Measurements from ENCODE around the gene ADRM1.

ADRM1 gene, protein sequence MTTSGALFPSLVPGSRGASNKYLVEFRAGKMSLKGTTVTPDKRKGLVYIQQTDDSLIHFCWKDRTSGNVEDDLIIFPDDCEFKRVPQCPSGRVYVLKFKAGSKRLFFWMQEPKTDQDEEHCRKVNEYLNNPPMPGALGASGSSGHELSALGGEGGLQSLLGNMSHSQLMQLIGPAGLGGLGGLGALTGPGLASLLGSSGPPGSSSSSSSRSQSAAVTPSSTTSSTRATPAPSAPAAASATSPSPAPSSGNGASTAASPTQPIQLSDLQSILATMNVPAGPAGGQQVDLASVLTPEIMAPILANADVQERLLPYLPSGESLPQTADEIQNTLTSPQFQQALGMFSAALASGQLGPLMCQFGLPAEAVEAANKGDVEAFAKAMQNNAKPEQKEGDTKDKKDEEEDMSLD

DNA sequence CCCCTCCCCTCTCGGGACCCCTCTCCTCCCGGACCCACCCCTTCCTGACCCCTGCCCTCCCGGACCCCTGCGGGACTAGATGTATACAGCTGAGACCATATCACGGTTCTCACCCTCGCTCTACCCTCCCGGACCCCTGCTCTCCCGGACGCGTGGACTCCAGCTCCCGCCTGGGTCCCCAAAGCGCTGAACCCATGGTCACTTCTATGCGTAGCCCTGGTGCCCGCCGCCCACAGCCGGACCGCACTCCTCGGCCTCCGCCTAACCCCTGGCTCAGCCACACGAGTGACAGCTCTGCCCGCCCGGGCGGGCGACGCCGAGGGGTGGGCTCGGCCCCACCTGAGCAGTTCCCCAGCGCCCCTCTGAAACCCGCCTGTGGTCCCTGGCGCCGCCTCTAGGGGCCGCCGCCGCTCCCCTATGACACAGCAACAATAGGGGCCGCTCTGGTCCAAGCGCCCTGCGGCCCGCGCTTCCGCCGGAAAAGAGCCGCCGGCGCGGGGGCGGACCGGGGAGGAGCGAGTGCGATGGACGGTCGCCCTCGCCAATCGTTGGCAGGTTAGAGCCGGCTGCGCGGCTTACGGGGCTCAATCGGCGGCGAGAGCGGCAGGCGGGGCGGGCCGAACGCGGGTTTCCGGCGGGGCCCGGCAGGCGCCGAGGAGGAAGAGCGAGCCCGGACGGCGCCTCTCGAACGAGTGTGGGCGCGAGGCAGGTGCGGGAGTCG, at the start of gene ADRM1:
Gene ADRM1, plus strand, starts transcription at position 657 of the 721 bp plus-strand sequence. CDS start 572 bp downstream, outside the sequence.
- DNase-seq = peak; percentile 99

DNA sequence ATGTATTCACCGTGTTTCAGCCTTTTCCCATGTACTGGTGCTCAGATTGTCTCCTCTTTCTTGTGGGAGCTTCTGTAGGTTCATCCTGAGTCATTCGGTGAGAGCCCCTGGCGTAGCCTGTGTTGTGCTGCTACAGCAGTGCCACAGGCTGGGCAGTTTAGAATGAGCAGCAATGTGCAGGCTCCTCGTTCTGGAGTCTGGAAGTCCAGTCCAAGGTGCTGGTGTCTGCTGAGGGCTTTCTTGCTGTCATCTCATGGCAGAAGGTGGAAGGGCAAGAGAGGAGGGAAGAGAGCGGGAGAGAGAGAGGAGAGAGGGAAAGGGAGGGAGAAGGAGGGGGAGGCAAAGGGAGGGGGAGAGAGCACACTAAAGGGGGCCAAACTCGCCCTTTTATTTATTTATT, 49.4 kb upstream of the ADRM1 start:
- no peak for DNase-seq

DNA sequence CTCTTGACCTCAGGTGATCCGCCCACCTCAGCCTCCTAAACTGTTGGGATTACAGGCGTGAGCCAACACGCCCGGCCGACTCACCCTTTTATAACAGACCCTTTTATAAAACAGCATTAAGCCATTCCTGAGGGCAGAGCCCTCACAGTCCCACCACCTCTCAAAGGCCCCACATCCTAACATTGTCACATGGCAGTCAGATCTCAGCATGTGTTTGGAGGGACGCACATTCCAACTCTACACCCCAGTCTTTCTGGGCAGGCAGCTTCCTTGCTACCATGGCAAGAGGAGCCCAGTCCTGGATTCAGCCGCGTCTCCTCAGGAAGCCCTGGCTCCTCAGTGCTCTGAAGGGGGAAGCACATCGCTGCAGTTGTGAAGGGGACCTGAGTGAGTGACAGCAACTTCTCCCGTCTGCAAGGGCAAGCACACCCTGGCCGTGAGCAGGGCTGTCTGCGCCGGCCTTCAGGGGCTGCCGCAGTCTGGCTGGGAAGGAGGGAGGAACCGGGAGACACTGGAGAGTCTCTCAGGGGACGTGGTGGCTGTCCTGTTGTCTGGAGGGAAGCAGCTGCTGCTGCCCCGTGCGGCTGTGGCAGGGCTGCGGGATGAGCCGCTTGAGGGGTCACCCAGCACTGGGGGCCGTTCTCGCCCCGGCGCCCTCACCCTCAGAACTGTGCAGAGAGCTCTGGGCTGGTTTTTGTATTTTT, 48.6 kb upstream of the ADRM1 start:
- DNase-seq = no peak

DNA sequence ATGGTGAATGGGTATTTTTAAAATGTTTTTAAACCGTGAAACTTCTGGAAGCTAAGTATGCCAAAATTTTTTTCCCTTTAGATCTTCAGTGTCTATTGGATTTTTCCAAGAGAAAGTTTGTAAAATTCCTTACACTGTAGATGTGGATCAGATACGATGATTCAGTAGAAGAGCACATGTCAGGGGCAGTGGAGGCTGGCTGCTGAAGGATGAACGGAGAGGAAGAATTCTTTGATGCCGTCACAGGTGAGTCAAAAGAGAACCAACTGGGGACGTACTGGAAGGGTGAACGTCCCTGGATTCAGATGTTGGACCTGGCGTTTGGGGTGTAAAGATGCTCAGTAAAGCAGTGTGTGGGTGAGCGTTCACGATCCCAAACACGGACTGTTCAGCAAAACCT, 46.8 kb upstream of the ADRM1 start:
- no peak for DNase-seq

DNA sequence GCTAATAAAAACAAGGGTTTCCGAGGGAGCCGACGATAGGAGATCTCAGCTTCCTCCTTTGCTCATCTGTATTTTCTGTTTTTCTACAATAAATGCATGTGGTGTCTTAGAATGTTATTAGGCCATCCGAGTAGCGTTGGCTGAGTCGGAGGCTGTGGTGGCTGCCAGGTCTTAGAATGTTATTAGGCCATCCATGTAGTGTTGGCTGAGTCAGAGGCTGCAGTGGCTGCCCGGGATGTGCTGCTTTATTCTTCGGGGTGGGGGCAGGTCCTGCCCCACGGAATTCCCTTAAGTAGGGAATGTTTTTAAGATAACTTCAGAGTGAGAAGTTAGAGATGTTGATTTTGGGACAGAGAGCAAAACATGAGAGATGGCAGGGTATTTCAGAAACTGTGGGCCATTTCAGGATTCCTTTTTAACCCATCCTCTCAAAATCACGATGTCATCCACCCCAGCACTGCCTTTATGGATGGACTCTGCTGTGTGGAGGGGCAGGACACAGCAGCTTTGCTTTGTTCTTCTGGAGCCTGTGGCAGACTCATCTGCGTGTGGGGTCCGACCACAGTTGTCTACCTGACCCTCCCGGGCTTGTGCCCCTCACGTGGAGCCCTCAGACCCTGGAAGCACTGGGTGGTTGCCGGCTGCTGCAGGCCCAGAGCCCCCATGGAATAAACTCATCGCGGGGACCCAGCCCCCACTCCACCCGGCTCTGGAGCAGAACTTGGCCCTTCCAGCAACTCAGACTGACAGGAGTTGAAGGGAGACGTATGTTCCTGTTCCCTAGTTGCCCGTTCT, 44.1 kb upstream of the ADRM1 start:
- no peak for DNase-seq

DNA sequence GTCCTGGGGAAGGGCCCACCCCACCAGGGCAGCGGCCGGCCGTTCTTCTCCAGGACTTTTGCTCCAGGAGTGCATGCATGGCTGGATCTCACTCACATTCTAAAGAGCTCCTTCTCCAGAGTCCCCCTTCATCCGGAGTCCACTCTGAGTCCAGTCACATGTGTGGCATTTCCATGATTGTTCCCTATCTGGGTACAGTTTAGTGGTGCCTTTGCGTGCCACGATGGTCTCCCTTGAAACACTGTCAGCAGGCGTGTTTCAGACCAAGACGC, 43.6 kb upstream of the ADRM1 start:
- DNase-seq = no peak

DNA sequence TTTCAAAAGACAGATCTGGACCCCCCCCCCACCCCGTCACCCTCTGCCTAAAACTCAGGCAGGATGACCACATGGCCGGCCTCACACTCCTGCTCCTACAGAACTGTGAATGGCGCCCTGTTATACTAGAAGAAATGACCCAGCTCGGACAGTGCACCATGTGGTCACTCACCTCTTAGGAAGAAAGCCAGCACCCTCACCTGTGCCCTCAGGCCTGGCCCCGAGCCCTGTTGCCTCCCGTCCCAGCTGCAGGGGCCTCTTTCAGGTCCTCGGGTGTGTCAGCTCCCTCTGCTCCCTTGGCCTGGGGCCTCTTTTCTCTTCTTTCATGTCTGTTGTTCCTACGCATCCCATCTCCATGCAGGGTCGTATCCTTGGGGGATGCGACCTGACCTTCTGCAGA, 40.7 kb upstream of the ADRM1 start:
- DNase-seq = no peak

DNA sequence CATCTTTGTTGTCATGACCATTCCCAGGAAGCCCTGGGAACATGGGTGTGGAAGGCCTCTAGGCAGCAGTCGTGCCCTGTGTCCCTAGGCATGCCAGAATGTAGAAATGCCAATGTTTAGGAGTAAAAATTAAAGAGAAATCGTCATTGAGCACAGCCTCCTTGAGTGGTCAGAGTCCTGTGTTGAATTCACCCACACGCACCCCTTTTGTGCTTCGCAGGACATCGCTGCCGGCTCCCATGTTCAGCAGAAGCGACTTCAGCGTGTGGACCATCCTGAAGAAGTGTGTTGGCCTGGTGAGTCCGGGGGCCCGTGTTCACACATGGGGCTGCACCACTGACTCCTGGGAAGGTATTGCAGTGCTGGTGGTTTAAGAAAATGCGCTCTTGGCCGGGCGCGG, 39.4 kb upstream of the ADRM1 start:
- no peak for DNase-seq

DNA sequence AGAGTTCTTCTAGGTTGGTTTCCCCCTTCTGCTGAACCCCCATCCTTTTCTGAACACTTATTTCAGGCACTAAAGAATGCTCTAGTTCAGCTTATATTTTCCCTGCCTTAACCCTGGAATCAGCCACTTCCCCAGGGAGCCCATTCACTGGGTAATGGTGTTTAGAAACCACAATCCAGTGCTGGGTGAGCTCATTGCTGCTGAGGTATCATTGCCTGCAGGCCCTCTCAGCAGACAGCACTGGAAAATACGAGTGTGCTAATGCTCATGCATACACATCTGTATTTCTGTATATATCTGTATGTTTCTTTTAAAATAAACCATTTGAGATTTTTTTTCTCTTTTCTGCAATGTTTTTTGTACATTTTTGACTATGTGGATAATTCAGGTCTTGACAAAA, 37.4 kb upstream of the ADRM1 start:
- no peak for DNase-seq

DNA sequence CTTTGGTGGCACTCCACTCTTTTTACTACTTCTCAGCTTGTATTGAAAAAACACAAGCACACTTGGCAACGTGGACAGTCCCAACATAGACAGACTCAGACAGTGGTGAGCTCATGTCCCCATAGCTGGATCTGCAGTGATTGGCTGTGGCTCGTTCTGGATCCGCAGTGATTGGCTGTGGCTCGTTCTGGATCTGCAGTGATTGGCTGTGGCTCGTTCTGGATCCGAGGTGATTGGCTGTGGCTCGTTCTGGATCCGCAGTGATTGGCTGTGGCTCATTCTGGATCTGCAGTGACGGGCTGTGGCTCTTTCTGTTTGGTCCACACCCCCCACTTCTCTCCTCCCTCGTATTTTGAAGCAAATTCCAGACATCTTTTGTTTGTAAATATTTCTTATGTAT, 36.5 kb upstream of the ADRM1 start:
- DNase-seq = no peak

DNA sequence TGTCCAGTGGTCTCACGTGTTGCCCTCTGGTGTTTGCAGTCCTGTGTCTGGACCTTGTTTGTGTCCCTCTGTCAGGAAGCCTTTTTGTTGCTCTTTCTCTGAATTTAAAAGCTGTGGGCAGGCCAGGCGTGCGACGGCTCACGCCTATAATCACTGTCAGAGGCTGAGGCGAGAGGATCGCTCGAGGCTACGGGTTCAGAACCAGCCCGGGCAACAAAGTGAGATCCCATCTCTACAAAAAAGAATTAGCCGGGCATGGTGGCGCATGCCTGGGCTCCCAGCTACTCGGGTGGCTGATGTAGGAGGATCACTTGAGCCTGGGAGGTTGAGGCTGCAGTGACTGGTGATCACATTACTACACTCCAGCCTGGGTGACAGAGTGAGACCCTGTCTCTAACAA, 35.9 kb upstream of the ADRM1 start:
- DNase-seq = no peak

DNA sequence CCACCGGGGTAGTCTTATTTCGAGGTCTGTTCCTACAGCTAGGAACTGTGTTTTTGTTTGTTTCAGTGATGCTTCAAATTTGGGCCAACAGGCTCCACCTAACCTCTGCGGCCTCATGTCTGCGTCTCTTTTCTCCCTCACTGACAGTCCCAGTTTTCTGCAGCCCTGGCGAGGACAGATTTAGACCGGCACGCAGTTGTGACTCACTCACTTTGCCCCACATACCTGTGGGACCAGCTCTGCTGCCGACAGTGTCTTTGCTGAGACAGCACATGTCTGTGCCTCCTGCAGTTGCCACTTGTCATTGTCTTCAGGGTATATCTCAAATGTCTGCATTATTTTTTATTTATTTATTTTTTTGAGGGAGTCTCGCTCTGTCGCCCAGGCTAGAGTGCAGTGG, 35.3 kb upstream of the ADRM1 start:
- no peak for DNase-seq

DNA sequence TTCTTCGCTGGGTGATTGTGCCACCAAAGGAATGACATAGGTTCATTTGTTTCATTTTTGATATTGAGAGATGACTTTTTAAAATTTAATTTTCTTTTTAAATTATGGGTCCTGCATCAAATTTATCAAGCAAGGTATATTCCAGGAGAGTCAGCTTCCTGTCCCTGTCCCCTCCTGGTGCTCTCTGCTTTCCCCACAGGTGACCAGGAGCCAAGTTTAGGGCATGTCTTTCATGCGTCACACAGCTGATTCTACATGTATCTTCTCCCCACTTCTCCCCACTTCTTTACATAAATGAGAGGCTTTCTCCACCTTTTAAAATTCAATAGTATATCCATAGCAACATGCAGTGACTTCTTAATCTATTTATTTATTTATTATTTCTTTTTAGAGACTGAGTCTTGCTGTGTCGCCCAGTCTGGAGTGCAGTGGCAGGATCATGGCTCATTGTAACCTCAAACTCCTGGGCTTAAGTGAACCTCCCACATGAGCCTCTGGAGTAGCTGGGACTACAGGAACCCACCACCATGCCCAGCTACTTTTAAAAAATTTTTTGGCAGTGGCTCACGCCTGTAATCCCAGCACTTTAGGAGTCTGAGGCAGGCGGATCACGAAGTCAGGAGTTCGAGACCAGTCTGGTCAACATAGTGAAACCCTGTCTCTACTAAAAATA, 34.4 kb upstream of the ADRM1 start:
- DNase-seq = no peak

DNA sequence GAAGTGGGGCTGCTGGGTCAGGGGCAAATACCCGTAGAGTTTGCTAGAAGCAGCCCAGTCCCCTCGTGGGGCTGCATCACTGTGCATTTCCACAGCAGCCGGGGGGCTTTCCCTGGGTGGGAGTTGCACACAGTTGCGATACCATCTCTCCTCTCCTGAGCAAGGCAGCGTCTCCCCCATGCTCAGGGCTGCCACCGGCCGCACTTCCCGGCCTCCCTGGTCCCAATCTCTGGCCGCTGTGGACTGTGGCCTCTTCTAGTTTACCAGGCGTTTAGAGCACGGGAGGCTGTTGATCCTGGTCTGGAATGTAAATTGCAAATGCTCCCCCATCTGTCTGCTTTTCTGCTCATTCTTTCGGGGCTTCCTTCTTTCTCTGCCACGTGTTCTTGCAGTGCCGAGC, 33.4 kb upstream of the ADRM1 start:
- DNase-seq = no peak

DNA sequence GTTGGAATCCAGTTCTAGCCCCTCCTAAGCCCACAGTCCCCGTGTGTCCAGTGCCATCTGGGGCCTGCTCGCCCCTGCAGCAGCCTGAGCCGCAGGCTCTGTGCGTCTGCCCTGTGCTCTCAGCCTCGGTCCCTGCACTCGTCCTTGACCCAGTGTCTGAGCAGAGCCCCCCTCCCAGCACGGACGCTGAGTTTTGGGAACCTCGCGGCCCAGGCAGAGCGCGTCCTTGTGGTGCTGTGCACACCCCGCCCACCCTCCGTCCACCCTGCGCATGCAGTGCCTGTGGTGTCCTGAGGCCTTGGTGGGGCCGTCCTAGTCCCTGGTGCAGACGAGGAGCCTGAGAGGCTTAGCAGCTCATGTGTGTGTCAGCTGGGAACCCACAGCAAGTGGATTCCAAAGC, 32.9 kb upstream of the ADRM1 start:
- DNase-seq = no peak

DNA sequence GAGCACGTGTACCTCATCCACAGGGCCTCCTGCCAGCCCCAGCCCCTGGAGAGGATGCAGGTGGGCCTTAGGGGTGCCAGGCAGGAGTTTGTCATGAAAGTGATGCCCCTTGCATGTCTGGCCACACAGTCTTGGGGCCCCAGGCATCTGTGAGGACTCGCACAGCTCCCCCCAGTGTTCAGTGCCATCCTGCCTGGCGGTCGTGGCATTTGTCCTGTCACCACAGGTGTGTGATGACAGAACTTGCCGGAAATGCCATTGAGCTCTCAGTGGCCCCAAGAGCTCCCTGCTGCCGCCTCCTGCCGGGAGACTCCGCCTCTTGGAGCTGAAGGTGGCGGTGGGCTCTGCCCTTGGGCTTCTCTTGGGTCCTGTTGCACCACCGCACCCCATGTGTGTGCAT, 30.6 kb upstream of the ADRM1 start:
- no peak for DNase-seq

DNA sequence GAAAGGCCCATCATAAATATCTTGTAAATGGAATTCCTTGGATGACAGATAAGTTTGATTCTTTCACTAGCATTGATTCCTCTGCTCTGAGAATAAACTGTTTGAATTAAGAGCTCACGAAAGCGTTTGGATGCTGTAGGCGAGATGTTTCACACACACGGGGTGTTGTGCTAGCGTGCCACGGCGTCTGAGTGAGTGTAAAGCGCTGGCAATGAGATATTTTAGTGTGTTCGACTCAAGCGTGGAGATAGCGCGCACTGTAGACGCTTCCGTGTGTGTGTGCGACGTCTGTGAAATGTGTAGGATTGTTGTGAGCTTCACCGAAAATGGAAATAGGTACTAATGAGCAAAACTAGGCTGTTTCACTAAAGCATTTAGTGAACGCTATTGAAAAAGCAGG, 29.4 kb upstream of the ADRM1 start:
- DNase-seq = no peak

DNA sequence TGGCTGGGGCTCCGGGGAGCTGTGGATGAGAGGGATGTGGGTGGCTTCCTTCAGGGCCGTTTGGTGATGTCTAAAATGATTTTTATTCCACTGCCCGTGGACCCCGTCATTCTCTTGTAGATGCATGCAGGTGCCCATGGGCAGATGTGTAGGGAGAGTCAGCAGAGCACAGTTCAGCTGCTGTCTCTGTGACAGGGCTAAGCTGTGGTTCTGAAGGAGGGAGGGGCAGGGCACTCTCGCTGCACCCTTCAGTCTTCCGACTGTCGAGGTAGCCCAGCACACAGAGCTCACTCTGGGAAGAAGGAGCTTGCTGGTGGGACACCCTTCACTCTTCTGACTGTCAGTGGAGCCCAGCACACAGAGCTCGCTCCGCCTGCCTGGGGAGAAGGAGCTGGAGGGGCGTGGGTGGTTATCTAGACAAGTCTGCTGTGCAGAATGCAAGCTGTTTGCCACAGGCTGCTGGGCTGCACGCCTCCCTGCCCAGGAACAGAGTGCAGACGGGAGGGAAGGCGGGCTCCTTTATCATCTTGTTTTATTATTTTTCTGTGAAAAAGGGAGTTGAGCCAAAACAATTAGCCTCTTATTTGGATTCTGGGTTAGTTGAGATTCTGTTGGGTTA, 28.4 kb upstream of the ADRM1 start:
- DNase-seq = no peak

DNA sequence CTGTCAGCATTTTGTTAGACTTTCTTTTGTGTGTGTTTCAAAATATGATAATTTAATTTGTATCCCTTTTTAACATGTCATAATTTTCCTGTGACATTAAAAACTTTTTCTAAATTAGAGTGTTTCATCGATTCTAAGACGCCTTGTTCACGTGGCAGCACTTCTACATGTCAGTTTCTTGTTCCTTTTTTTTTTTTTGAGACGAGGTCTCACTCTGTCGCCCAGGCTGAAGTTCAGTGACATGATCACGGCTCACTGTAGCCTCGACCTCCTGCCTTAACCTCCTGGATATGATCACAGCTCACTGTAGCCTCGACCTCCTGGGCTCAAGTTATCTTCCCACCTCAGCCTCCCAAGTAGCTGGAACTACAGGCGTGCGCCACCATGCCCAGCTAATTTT, 27.6 kb upstream of the ADRM1 start:
- no peak for DNase-seq

DNA sequence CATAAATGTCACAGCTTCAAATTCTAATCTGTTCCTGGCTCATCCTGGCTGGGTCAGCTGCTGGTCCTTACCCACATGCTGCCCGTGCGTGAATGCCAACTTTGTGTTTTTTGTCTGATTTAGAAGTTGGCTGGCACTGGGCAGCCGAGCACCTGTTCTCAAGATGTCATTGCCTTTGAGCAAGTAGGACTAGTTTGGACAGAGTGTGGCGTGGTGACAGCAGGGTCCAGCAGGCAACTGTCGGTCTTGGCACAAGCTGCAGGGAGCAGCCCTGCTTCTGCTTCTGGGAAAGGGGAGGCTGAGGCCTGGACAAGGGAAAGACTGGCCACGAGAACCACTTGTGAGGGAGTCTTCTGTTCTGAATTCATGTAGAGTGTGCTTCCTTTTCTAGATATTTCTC, 26.4 kb upstream of the ADRM1 start:
- no peak for DNase-seq

DNA sequence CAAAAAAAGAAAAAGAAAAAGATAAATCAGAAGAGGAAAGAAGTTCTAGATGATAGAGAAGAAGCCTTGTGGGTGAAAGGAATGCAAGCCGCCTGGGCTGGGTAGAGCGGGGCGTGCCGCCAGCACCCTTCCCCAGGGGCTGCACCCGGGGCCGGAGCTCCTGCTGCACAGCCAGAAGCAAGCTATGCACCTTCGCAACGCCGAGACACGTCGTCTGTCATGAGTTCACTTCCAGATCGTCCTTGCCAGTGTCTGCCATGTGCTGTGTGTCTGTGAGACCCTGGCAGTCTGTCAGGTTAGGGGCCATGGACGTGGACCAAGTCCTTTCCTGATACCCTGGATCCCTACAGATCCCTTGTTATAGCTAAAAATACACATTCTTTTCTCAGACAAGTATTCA, 25.5 kb upstream of the ADRM1 start:
- no peak for DNase-seq

DNA sequence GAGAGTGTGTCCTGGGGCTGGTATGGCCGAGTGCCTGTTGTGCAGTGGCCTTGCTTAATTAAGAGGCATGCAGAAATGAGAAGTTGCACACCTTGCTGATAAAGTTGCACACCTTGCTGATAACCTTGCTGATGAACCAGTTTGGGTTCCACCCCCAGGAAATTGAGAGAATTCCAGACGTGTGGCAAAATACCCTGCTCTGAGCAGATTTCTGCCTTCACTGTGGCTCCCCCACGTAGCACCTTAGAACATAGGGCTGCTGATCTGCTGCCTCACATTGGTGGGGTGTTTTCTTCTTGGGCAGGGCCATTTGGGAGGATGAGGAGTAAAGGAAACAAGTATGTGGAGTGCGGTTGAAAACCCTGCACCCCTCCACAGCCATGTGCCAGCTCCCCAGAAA, 22.5 kb upstream of the ADRM1 start:
- DNase-seq = no peak
